Right atrium auricular region (tissue), 2 donors: Measurements from ENCODE around the gene CYP1A1. TPM values are rescaled to one million over a fixed set of nuclear protein-coding genes. Genes with fewer than 3 reads are reported as not detected.

Experiments used
- DNase-seq: peaks from one replicate; pipeline ENCODE4 v3.0.0-alpha.2; 2019; ENCODE audit warnings: low spot score
- H3K27ac ChIP-seq, 2 donors: fragments of 200-600 bp; sonication (generic); 1 replicate in 1 of 2; 2 replicates in 1 of 2; pipeline ENCODE4 v1.5.1; 2016 to 2019
- H3K27me3 ChIP-seq, 2 donors: fragments of 200-600 bp; sonication (generic); one replicate each; pipeline versions ENCODE4 v1.5.1 to v1.6.0; 2017 to 2019
- H3K36me3 ChIP-seq: fragments of 200-600 bp; sonication (generic); one replicate; pipeline ENCODE4 v1.5.1; 2016
- H3K4me1 ChIP-seq, 2 donors: fragments of 200-600 bp; sonication (generic); one replicate each; pipeline versions ENCODE4 v1.5.1 to v1.6.0; 2017 to 2019
- H3K4me3 ChIP-seq, 2 donors: fragments of 200-600 bp; sonication (generic); 1 replicate in 1 of 2; 2 replicates in 1 of 2; pipeline ENCODE4 v1.5.1; 2017 to 2019; ENCODE audit warnings: mild to moderate bottlenecking in 1 of 2, moderate library complexity in 1 of 2
- H3K9me3 ChIP-seq, 2 donors: fragments of 200-600 bp; sonication (generic); one replicate each; pipeline ENCODE4 v1.5.1; 2019
- CTCF ChIP-seq, 2 donors: fragments of 200-600 bp; sonication (generic); IDR thresholded peaks; one replicate each; pipeline ENCODE4 v1.5.1; 2019; ENCODE audit warnings: antibody characterized with exemption in 2 of 2
- total RNA-seq, 2 donors: library from RNA; depleted of rRNA; stranded (reverse); fragments of >200 nt; gene quantifications; one replicate each; pipeline ENCODE4 v1.1.0, GENCODE V29; 2016

The CYP1A1 gene
- total RNA-seq, result 1 to 10 TPM in 1 of 2 donors, not detected in 1; 1.0 TPM

GRCh38 chr15:74725225-74725774 lies at the start of gene CYP1A1:
TSS of gene CYP1A1 (minus strand) at chr15:74725528. CDS start at chr15:74723097, 2,431 bp downstream.
- no peaks in the 10 kb centered on the region for H3K36me3 ChIP-seq
- H3K4me1 ChIP-seq, result peaks cover 0 to 20% of the 10 kb centered on the region in 2 donors
- H3K27me3 ChIP-seq, result no peaks in the 10 kb centered on the region
- DNase-seq, result no peak
- H3K27ac ChIP-seq, result peak within 1 kb of the TSS; percentile 43 to 71
- peak within 1 kb of the TSS; percentile 49 to 70 for H3K4me3 ChIP-seq
- no peak for TF ChIP-seq CTCF (IDR thresholded peaks at IDR 0.05)
- H3K9me3 ChIP-seq, result no peaks in the 10 kb centered on the region

- DNase-seq, result no peak
- H3K4me3 ChIP-seq, result no peak overlapping the region
- no peaks in the 10 kb centered on the region for H3K36me3 ChIP-seq
- H3K27ac ChIP-seq, result no peak overlapping the region
- no peaks in the 10 kb centered on the region for H3K27me3 ChIP-seq
- TF ChIP-seq CTCF (IDR thresholded peaks at IDR 0.05), result no peak
- peaks cover 0 to 33% of the 10 kb centered on the region in 2 donors for H3K4me1 ChIP-seq
- H3K9me3 ChIP-seq, result no peaks in the 10 kb centered on the region
These were observed 48.5 kb upstream of the CYP1A1 start for GRCh38 chr15:74773731-74774252.

- no peaks in the 10 kb centered on the region for H3K36me3 ChIP-seq
- DNase-seq, result no peak
- peaks cover 0 to 38% of the 10 kb centered on the region in 2 donors for H3K4me1 ChIP-seq
- no peak overlapping the region for H3K27ac ChIP-seq
- H3K9me3 ChIP-seq, result no peaks in the 10 kb centered on the region
- H3K4me3 ChIP-seq, result no peak overlapping the region
- no peaks in the 10 kb centered on the region for H3K27me3 ChIP-seq
- TF ChIP-seq CTCF (IDR thresholded peaks at IDR 0.05), result no peak
These were observed 48.0 kb upstream of the CYP1A1 start for GRCh38 chr15:74773329-74773728.

- no peak overlapping the region for H3K4me3 ChIP-seq
- no peaks in the 10 kb centered on the region for H3K27me3 ChIP-seq
- no peaks in the 10 kb centered on the region for H3K9me3 ChIP-seq
- no peak for TF ChIP-seq CTCF (IDR thresholded peaks at IDR 0.05)
- H3K36me3 ChIP-seq, result no peaks in the 10 kb centered on the region
- peak overlapping the region; percentile 23 to 42 for H3K27ac ChIP-seq
- peaks cover 0 to 17% of the 10 kb centered on the region in 2 donors for H3K4me1 ChIP-seq
- DNase-seq, result no peak
These were observed 45.0 kb upstream of the CYP1A1 start for GRCh38 chr15:74770211-74770903.

GRCh38 chr15:74769463-74770025 lies 44.2 kb upstream of the CYP1A1 start:
- H3K27me3 ChIP-seq, result no peaks in the 10 kb centered on the region
- H3K27ac ChIP-seq, result no peak overlapping the region
- H3K4me1 ChIP-seq, result peaks cover 0 to 17% of the 10 kb centered on the region in 2 donors
- H3K4me3 ChIP-seq, result no peak overlapping the region
- H3K36me3 ChIP-seq, result no peaks in the 10 kb centered on the region
- TF ChIP-seq CTCF (IDR thresholded peaks at IDR 0.05), result no peak
- DNase-seq, result no peak
- H3K9me3 ChIP-seq, result no peaks in the 10 kb centered on the region
